Breast epithelium (tissue), 4 donors: Measurements from ENCODE around the gene ISG15. TPM values are rescaled to one million over a fixed set of nuclear protein-coding genes. Genes with fewer than 3 reads are reported as not detected.

Experiments
- DNase-seq, 2 donors: peaks; one replicate each; pipeline ENCODE4 v3.0.0-alpha.2; 2019; ENCODE audit warnings: low spot score in 2 of 2
- H3K27ac ChIP-seq, 2 donors: fragments of 200-600 bp; sonication (generic) in 1 of 2; one replicate each; pipeline ENCODE4 v1.5.1; 2016 to 2019; ENCODE audit warnings: mild to moderate bottlenecking in 1 of 2
- H3K27me3 ChIP-seq, 2 donors: fragments of 200-600 bp; sonication (generic) in 1 of 2; one replicate each; pipeline versions ENCODE4 v1.5.1 to v1.6.0; 2017 to 2019; ENCODE audit warnings: control low read depth in 1 of 2, mild to moderate bottlenecking in 1 of 2
- H3K36me3 ChIP-seq: fragments of 200-600 bp; one replicate; pipeline ENCODE4 v1.5.1; 2019
- H3K4me1 ChIP-seq, 2 donors: fragments of 200-600 bp; sonication (generic); one replicate each; pipeline ENCODE4 v1.5.1; 2016 to 2019; ENCODE audit warnings: control low read depth in 1 of 2
- H3K4me3 ChIP-seq, 3 donors: fragments of 200-600 bp; sonication (generic); 1 replicate in 2 of 3; 2 replicates in 1 of 3; pipeline ENCODE4 v1.5.1; 2016 to 2019; ENCODE audit warnings: mild to moderate bottlenecking in 3 of 3, moderate library complexity in 2 of 3
- H3K9me3 ChIP-seq, 2 donors: fragments of 200-600 bp; sonication (generic) in 1 of 2; one replicate each; pipeline ENCODE4 v1.5.1; 2016 to 2019; ENCODE audit warnings: control low read depth in 1 of 2
- CTCF ChIP-seq, 3 donors: fragments of 450-650 bp; IDR thresholded peaks; one replicate each; pipeline ENCODE4 v1.5.1; 2016 to 2017; ENCODE audit warnings: antibody characterized with exemption in 3 of 3, mild to moderate bottlenecking in 3 of 3, moderate library complexity in 3 of 3
- POLR2A ChIP-seq: fragments of 450-650 bp; IDR thresholded peaks from one replicate; pipeline ENCODE4 v1.6.1; 2016; ENCODE audit warnings: antibody characterized with exemption, mild to moderate bottlenecking, moderate library complexity
- POLR2AphosphoS5 ChIP-seq, 3 donors: sonication (generic); formaldehyde crosslinking; IDR thresholded peaks; one replicate each; pipeline ENCODE4 v1.6.1; 2017; ENCODE audit warnings: antibody characterized with exemption in 3 of 3
- intact Hi-C: fragments of 100-400 bp; cut with DNase I; formaldehyde crosslinking; loops from one replicate; pipeline ENCODE4 v1.15.1; 2023; ENCODE audit warnings: low total_unique reads
- total RNA-seq, 3 donors: library from RNA; depleted of rRNA; stranded (reverse); fragments of >200 nt; gene quantifications; one replicate each; pipeline ENCODE4 v1.1.0, GENCODE V29; 2016

The ISG15 gene
- total RNA-seq, 3 donors from 2014 or later = 15.5 to 31.5 (median 18.0) TPM

GRCh38 chr1:997713-997992, 15.6 kb upstream of the ISG15 start:
- Histone ChIP-seq H3K4me3 (peak overlapping the region in 1 of 3 donors; percentile 89), H3K9me3 (no peaks in the 10 kb centered on the region), H3K27me3 (peaks cover 0 to 8% of the 10 kb centered on the region in 2 donors), H3K4me1 (peaks cover 6 to 15% of the 10 kb centered on the region in 2 donors), H3K27ac (no peak overlapping the region), H3K36me3 (no peaks in the 10 kb centered on the region)
- DNase-seq = no peak
- intact Hi-C loops = loop anchor here (1.0 to 5.0 kb wide), 2 partner anchors 43 to 65 kb away; no protein-coding TSS in a partner anchor
- TF ChIP-seq POLR2AphosphoS5 (IDR thresholded peaks at IDR 0.05) = no peak

DNA sequence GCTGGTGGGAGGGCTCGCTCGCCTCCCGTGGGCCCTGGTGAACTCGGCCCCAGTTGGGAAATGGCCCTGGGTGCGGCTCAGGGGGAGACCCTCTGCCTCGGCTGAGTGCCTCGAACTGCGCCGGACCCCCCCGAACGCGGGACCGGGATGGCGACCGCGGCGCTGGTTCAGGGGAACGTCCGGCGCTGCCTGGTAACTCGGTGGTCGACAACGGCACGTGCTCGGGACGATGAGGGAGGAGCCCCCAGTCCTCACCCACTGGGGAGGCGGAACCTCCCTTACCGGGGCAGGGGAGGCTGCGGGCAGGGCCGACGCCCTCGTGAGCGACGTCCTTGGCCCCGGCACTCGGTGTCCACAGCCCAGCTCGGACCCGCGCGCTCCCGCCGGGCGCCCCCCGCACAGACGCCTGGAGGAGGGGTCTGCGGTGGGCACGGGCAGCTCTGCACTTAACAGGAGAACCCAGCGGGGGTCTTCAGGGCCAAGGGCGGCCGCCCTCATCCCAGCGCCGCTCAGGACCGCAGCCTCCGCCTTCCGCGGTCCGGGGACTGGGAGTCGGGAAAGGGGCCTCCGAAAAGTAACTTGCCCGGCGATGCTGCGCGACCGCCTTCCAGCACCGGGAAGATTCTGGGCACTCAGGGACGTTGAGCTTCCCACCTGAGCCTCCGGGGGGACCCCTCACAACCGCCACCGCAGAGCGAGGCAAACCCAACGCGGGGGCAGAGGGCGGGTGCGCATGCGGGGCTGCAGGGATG, 15.1 kb upstream of the ISG15 start:
- Histone ChIP-seq H3K4me3 (peak overlapping the region; percentile 48 to 89 (median 71)), H3K36me3 (no peaks in the 10 kb centered on the region), H3K27ac (peak overlapping the region in 1 of 2 donors; percentile 98), H3K4me1 (peaks cover 6 to 15% of the 10 kb centered on the region in 2 donors), H3K9me3 (no peaks in the 10 kb centered on the region), H3K27me3 (peaks cover 0 to 8% of the 10 kb centered on the region in 2 donors)
- DNase-seq = no peak
- intact Hi-C loops = loop anchor here (1.0 to 5.0 kb wide), 2 partner anchors 44 to 64 kb away; no protein-coding TSS in a partner anchor
- TF ChIP-seq POLR2AphosphoS5 (IDR thresholded peaks at IDR 0.05) (no peak), CTCF (IDR thresholded peaks at IDR 0.05) (no peak), POLR2A (no peak)

GRCh38 chr1:998745-998994, 14.6 kb upstream of the ISG15 start:
- Histone ChIP-seq H3K36me3 (no peaks in the 10 kb centered on the region), H3K4me3 (peak overlapping the region; percentile 48 to 89 (median 71)), H3K27me3 (peaks cover 0 to 8% of the 10 kb centered on the region in 2 donors), H3K4me1 (peaks cover 6 to 15% of the 10 kb centered on the region in 2 donors), H3K9me3 (no peaks in the 10 kb centered on the region), H3K27ac (peak overlapping the region; percentile 96 to 98)
- no peak for DNase-seq
- intact Hi-C loops = loop anchor here (5.0 kb wide), 1 partner anchor 64 kb away; no protein-coding TSS in a partner anchor
- TF ChIP-seq CTCF (IDR thresholded peaks at IDR 0.05) = no peak
- TF ChIP-seq POLR2AphosphoS5 (IDR thresholded peaks at IDR 0.05) = no peak
- TF ChIP-seq POLR2A = no peak

DNA sequence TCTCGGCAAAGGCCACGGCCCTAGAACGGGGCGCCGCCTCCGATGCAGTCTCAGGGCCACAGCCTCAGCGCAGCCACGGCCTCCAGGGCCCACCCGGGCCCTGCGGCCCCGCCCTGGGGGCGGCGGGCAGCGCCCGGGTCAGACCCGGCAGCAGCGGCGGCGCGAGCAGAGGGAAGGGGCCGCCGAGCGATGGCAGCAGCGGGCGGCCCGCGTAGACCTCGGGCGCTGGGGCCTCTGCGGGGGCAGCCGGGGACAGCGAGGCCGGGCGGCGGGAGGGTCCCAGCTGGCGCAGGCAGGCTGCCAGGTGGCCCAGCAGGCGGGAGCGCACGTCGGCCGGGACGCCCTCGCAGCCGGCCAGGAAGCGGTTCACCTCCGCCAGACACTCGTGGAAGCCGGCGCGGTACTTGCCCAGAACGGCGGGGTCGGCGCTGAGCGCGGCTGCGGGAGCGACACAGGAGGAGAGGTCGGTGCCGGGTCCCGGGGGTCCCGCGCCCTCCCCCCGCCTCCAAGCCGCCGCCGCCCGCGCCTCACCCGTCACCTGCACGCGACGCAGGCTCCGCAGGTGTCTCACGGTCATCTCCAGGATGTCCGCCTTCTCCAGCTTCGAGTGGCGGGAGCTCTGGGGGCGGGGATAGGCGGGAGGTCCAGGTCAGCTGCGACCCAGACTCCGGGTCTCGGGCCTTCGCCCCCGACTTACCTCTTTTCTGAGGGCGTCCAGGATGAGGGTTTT, 14.1 kb upstream of the ISG15 start:
- H3K9me3 ChIP-seq = no peaks in the 10 kb centered on the region
- peaks cover 0 to 8% of the 10 kb centered on the region in 2 donors for H3K27me3 ChIP-seq
- no peak for TF ChIP-seq POLR2AphosphoS5 (IDR thresholded peaks at IDR 0.05)
- no peak for TF ChIP-seq POLR2A
- TF ChIP-seq CTCF (IDR thresholded peaks at IDR 0.05) = no peak
- H3K36me3 ChIP-seq = no peaks in the 10 kb centered on the region
- intact Hi-C loops = loop anchor here (5.0 kb wide), 1 partner anchor 63 kb away; no protein-coding TSS in a partner anchor
- H3K27ac ChIP-seq = peak overlapping the region; percentile 96 to 98
- peaks cover 6 to 15% of the 10 kb centered on the region in 2 donors for H3K4me1 ChIP-seq
- no peak for DNase-seq
- peak overlapping the region; percentile 48 to 89 (median 71) for H3K4me3 ChIP-seq

GRCh38 chr1:999725-1000356, 13.5 kb upstream of the ISG15 start, which contains the start of gene HES4:
TSS of gene HES4 (minus strand) at chr1:1000097. CDS start at chr1:999973, 124 bp downstream.
- no peak for TF ChIP-seq POLR2AphosphoS5 (IDR thresholded peaks at IDR 0.05)
- TF ChIP-seq CTCF (IDR thresholded peaks at IDR 0.05) = no peak
- no peak for TF ChIP-seq POLR2A

More at GRCh38 chr1:999725-1000356, 13.5 kb upstream of the ISG15 start, which contains the start of gene HES4:
- intact Hi-C loops = loop anchor here (1.0 to 5.0 kb wide), 4 partner anchors 62 to 1192 kb away; partner anchors contain the start of gene FAAP20
- no peaks in the 10 kb centered on the region for H3K9me3 ChIP-seq
- H3K36me3 ChIP-seq = no peaks in the 10 kb centered on the region
- H3K4me1 ChIP-seq = peaks cover 6 to 15% of the 10 kb centered on the region in 2 donors
- peaks cover 0 to 8% of the 10 kb centered on the region in 2 donors for H3K27me3 ChIP-seq
- peak; percentile 81 to 83 for DNase-seq
- peak within 1 kb of the TSS; percentile 48 to 89 (median 71) for H3K4me3 ChIP-seq
- peak within 1 kb of the TSS; percentile 96 to 98 for H3K27ac ChIP-seq
